Measurements from ENCODE around the gene CDY2B.
"Not testable (repeated sequence)": the region's sequence is repeated elsewhere in the genome, so short reads cannot be mapped to it uniquely, and the experiment has no call there.

CDY2B gene, protein sequence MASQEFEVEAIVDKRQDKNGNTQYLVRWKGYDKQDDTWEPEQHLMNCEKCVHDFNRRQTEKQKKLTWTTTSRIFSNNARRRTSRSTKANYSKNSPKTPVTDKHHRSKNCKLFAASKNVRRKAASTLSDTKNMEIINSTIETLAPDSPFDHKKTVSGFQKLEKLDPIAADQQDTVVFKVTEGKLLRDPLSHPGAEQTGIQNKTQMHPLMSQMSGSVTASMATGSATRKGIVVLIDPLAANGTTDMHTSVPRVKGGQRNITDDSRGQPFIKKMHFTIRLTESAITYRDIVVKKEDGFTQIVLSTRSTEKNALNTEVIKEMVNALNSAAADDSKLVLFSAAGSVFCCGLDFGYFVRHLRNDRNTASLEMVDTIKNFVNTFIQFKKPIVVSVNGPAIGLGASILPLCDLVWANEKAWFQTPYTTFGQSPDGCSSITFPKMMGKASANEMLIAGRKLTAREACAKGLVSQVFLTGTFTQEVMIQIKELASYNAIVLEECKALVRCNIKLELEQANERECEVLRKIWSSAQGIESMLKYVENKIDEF

GRCh38 chrY:17880120-17880519 lies at the start of gene CDY2B:
TSS of gene CDY2B (minus strand) at chrY:17880220. CDS start at chrY:17879892, 328 bp downstream.
- not testable (repeated sequence) for H3K9ac ChIP-seq (ENCODE audit: low read length in 5 of 5); H3K9me3 ChIP-seq (ENCODE audit: control insufficient read depth in 5 of 5, low read length in 5 of 5); H3K27ac ChIP-seq (ENCODE audit: low read depth, low read length); H3K36me3 ChIP-seq (ENCODE audit: control insufficient read depth in 5 of 5, insufficient read depth in 5 of 5, low read length in 5 of 5); H3K4me3 ChIP-seq (ENCODE audit: low read depth in 1 of 5, low read length in 5 of 5); H3K4me1 ChIP-seq (ENCODE audit: control insufficient read depth in 5 of 5, insufficient read depth in 5 of 5, low read length in 5 of 5); H3K27me3 ChIP-seq (ENCODE audit: control insufficient read depth in 5 of 5, insufficient read depth in 4 of 5, low read length in 5 of 5)

DNA sequence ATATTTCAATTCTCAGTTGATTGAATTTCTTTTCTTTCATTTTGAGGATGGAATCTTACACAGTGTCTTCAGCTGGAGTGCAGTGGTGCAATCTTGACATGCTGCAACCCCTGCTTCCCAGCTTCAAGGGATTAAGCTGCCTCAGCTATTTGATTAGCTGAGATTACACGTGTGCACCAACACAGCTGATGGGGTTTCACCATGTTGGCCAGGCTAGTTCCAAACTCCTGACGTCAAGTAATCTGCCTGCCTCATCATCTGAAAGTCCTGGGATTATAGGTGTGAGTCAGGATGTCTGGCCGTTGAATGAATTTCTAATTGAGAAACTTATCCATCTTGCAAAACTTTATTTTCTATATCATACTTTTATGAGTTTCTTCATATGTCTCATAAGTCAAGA lies 28.0 kb upstream of the CDY2B start:
- H3K4me1 ChIP-seq (ENCODE audit: control insufficient read depth in 5 of 5, insufficient read depth in 5 of 5, low read length in 5 of 5); H3K27me3 ChIP-seq (ENCODE audit: control insufficient read depth in 5 of 5, insufficient read depth in 4 of 5, low read length in 5 of 5); H3K27ac ChIP-seq (ENCODE audit: low read depth, low read length); H3K9me3 ChIP-seq (ENCODE audit: control insufficient read depth in 5 of 5, low read length in 5 of 5); H3K4me3 ChIP-seq (ENCODE audit: low read depth in 1 of 5, low read length in 5 of 5); H3K9ac ChIP-seq (ENCODE audit: low read length in 5 of 5); H3K36me3 ChIP-seq (ENCODE audit: control insufficient read depth in 5 of 5, insufficient read depth in 5 of 5, low read length in 5 of 5): not testable (repeated sequence)

- H3K4me3 ChIP-seq (ENCODE audit: low read depth in 1 of 5, low read length in 5 of 5); H3K27ac ChIP-seq (ENCODE audit: low read depth, low read length); H3K27me3 ChIP-seq (ENCODE audit: control insufficient read depth in 5 of 5, insufficient read depth in 4 of 5, low read length in 5 of 5); H3K9me3 ChIP-seq (ENCODE audit: control insufficient read depth in 5 of 5, low read length in 5 of 5); H3K9ac ChIP-seq (ENCODE audit: low read length in 5 of 5); H3K4me1 ChIP-seq (ENCODE audit: control insufficient read depth in 5 of 5, insufficient read depth in 5 of 5, low read length in 5 of 5); H3K36me3 ChIP-seq (ENCODE audit: control insufficient read depth in 5 of 5, insufficient read depth in 5 of 5, low read length in 5 of 5): not testable (repeated sequence)
Measured at GRCh38 chrY:17907351-17907750, 27.3 kb upstream of the CDY2B start.

GRCh38 chrY:17881697-17882096 lies 1.7 kb upstream of the CDY2B start:
- not testable (repeated sequence) for H3K9ac ChIP-seq (ENCODE audit: low read length in 5 of 5); H3K9me3 ChIP-seq (ENCODE audit: control insufficient read depth in 5 of 5, low read length in 5 of 5); H3K36me3 ChIP-seq (ENCODE audit: control insufficient read depth in 5 of 5, insufficient read depth in 5 of 5, low read length in 5 of 5); H3K27me3 ChIP-seq (ENCODE audit: control insufficient read depth in 5 of 5, insufficient read depth in 4 of 5, low read length in 5 of 5); H3K4me1 ChIP-seq (ENCODE audit: control insufficient read depth in 5 of 5, insufficient read depth in 5 of 5, low read length in 5 of 5); H3K4me3 ChIP-seq (ENCODE audit: low read depth in 1 of 5, low read length in 5 of 5); H3K27ac ChIP-seq (ENCODE audit: low read depth, low read length)

DNA sequence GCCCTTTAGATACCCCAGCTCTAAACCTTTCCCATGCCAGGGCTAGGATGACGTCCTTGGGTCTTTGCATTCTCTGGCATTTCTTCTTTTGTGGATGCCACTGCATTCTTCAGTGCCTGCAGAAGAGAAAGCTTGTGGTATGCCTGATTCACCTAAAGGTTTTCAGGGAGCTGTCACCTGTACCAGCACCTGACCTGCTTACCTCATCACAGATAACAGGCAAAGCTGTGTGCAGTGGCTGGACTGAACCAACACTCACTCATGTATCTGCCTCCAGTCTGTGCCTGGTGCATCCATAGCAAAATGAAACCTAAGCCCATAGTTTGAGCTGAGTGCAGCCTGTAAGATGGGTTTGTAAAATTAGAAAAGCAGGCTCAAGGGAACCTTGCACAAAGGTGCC lies 3.3 kb downstream of the CDY2B start:
- H3K27ac ChIP-seq (ENCODE audit: low read depth, low read length); H3K36me3 ChIP-seq (ENCODE audit: control insufficient read depth in 5 of 5, insufficient read depth in 5 of 5, low read length in 5 of 5); H3K4me1 ChIP-seq (ENCODE audit: control insufficient read depth in 5 of 5, insufficient read depth in 5 of 5, low read length in 5 of 5); H3K4me3 ChIP-seq (ENCODE audit: low read depth in 1 of 5, low read length in 5 of 5); H3K9me3 ChIP-seq (ENCODE audit: control insufficient read depth in 5 of 5, low read length in 5 of 5); H3K9ac ChIP-seq (ENCODE audit: low read length in 5 of 5); H3K27me3 ChIP-seq (ENCODE audit: control insufficient read depth in 5 of 5, insufficient read depth in 4 of 5, low read length in 5 of 5): not testable (repeated sequence)

DNA sequence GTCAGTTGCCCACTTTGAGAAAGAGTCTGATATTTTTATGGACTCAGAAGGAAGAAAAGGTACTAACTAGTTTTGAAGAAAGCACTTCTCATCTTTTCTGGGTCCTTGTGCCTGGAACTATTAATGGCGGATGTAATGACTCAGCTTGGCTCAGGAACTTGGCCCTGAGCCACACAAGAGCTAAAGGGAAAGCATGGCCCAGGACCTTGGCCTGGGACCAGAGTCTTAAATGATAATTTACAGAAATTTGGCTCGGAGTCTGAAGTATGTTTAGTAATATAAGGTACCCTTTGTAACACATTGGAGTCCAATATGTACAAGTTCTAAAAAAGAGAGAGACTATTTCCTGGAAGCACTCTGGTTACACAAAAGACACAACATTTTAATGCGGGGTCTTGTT lies 4.6 kb downstream of the CDY2B start:
- not testable (repeated sequence) for H3K36me3 ChIP-seq (ENCODE audit: control insufficient read depth in 5 of 5, insufficient read depth in 5 of 5, low read length in 5 of 5); H3K9ac ChIP-seq (ENCODE audit: low read length in 5 of 5)

DNA sequence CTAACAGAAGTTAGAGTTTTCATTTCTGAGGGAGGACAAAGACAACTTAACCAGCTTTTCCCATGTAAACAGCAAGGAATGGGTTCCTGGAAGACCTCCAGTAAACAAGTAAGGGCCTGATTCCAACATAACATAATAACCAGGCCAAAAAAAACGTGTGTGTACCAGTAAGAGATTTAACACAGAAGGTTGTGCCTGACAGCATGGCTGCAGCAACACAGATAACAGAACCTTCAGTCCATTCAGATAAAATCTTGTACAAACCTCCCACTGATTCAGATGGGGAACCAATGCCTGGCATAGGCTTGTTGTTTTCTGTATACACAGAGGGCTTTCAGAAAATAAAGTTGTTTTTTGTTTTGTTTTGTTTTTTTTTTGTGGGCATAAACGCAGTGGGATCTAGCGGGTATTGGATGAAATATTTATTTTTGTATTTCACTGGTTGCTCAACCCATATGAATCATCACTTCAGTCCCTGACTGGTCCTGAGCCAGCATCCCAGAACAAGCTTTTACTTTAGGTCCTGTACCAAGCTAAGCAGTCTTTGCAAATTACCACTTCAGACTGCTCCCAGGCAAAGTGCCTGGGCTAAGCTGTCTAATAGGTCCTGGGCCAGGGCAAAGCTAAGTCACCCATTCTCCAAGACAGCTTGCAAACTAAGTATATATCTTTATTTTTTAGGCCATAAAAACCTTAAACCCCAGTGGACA lies 8.7 kb downstream of the CDY2B start:
- H3K27ac ChIP-seq (ENCODE audit: low read depth, low read length); H3K4me3 ChIP-seq (ENCODE audit: low read depth in 1 of 5, low read length in 5 of 5); H3K36me3 ChIP-seq (ENCODE audit: control insufficient read depth in 5 of 5, insufficient read depth in 5 of 5, low read length in 5 of 5); H3K9me3 ChIP-seq (ENCODE audit: control insufficient read depth in 5 of 5, low read length in 5 of 5); H3K9ac ChIP-seq (ENCODE audit: low read length in 5 of 5); H3K27me3 ChIP-seq (ENCODE audit: control insufficient read depth in 5 of 5, insufficient read depth in 4 of 5, low read length in 5 of 5); H3K4me1 ChIP-seq (ENCODE audit: control insufficient read depth in 5 of 5, insufficient read depth in 5 of 5, low read length in 5 of 5): not testable (repeated sequence)

More for the DNA sequence above, 4.6 kb downstream of the CDY2B start:
- H3K9me3 ChIP-seq (ENCODE audit: control insufficient read depth in 5 of 5, low read length in 5 of 5); H3K4me1 ChIP-seq (ENCODE audit: control insufficient read depth in 5 of 5, insufficient read depth in 5 of 5, low read length in 5 of 5); H3K27ac ChIP-seq (ENCODE audit: low read depth, low read length); H3K27me3 ChIP-seq (ENCODE audit: control insufficient read depth in 5 of 5, insufficient read depth in 4 of 5, low read length in 5 of 5); H3K4me3 ChIP-seq (ENCODE audit: low read depth in 1 of 5, low read length in 5 of 5): not testable (repeated sequence)

DNA sequence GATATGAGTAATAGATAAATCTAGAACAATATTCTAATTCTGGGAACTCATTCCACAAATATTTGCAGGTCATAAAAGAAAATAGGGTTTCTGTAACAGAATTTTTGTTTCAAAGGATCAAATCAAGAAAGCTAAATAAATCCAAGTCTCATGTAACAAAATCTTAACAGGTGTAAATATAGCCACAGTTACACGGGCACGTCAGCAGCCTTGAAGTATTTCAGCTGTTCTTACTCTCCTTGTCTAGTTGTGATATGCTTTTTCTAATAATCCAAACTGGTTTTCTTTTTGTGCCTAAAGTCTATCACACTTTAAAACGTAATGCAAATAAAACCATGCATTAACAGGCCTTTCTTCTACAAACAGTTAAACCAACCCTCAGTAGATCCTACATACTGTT lies 9.3 kb downstream of the CDY2B start:
- H3K9me3 ChIP-seq (ENCODE audit: control insufficient read depth in 5 of 5, low read length in 5 of 5); H3K27me3 ChIP-seq (ENCODE audit: control insufficient read depth in 5 of 5, insufficient read depth in 4 of 5, low read length in 5 of 5); H3K4me1 ChIP-seq (ENCODE audit: control insufficient read depth in 5 of 5, insufficient read depth in 5 of 5, low read length in 5 of 5); H3K36me3 ChIP-seq (ENCODE audit: control insufficient read depth in 5 of 5, insufficient read depth in 5 of 5, low read length in 5 of 5); H3K27ac ChIP-seq (ENCODE audit: low read depth, low read length); H3K4me3 ChIP-seq (ENCODE audit: low read depth in 1 of 5, low read length in 5 of 5); H3K9ac ChIP-seq (ENCODE audit: low read length in 5 of 5): not testable (repeated sequence)

GRCh38 chrY:17867850-17868249 lies 12.2 kb downstream of the CDY2B start:
- H3K27me3 ChIP-seq (ENCODE audit: control insufficient read depth in 5 of 5, insufficient read depth in 4 of 5, low read length in 5 of 5); H3K9me3 ChIP-seq (ENCODE audit: control insufficient read depth in 5 of 5, low read length in 5 of 5); H3K36me3 ChIP-seq (ENCODE audit: control insufficient read depth in 5 of 5, insufficient read depth in 5 of 5, low read length in 5 of 5); H3K4me1 ChIP-seq (ENCODE audit: control insufficient read depth in 5 of 5, insufficient read depth in 5 of 5, low read length in 5 of 5); H3K4me3 ChIP-seq (ENCODE audit: low read depth in 1 of 5, low read length in 5 of 5); H3K9ac ChIP-seq (ENCODE audit: low read length in 5 of 5); H3K27ac ChIP-seq (ENCODE audit: low read depth, low read length): not testable (repeated sequence)

DNA sequence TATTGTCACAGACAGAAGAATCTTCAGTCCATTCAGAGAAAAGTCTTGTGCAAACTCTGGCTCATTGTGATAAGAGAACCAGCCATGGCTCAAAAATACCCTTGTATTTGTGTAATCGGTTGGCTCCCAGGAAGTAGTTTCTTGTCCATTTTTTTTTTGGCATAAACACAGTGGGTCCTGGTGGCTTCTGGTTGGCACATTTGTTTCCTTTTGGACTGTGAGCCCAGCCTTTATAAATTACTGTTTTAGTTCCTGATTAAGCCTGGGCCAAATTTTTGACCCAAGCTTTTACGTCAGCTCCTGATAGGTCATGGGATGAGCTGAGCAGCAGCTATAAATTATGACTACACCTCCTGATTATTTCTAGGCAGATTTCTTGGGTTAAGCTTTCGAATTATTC lies 19.4 kb downstream of the CDY2B start:
- not testable (repeated sequence) for H3K36me3 ChIP-seq (ENCODE audit: control insufficient read depth in 5 of 5, insufficient read depth in 5 of 5, low read length in 5 of 5); H3K4me3 ChIP-seq (ENCODE audit: low read depth in 1 of 5, low read length in 5 of 5); H3K4me1 ChIP-seq (ENCODE audit: control insufficient read depth in 5 of 5, insufficient read depth in 5 of 5, low read length in 5 of 5); H3K27me3 ChIP-seq (ENCODE audit: control insufficient read depth in 5 of 5, insufficient read depth in 4 of 5, low read length in 5 of 5); H3K27ac ChIP-seq (ENCODE audit: low read depth, low read length); H3K9me3 ChIP-seq (ENCODE audit: control insufficient read depth in 5 of 5, low read length in 5 of 5); H3K9ac ChIP-seq (ENCODE audit: low read length in 5 of 5)
